ENCODE results near the gene ZNF451. TPM values are rescaled to one million over a fixed set of nuclear protein-coding genes. Genes with fewer than 3 reads are reported as not detected.
A peak's percentile ranks its signal among the peaks of the same experiment; 100 is the strongest.
"Not testable (repeated sequence)": the region's sequence is repeated elsewhere in the genome, so short reads cannot be mapped to it uniquely, and the experiment has no call there.

The ZNF451 gene
- total RNA-seq, 1 experiment from 2014 or later = 34.5 TPM

GRCh38 chr6:57086843-57087242, 3.1 kb upstream of the ZNF451 start:
- 0 out of 2 replicates have a peak, but pooled peaks cover 5% of the 10 kb centered on the region for H4K20me1 ChIP-seq (ENCODE audit: low read length)
- H3K27me3 ChIP-seq (ENCODE audit: low read length) = no peaks in the 10 kb centered on the region
- H3K27ac ChIP-seq (ENCODE audit: low read length) = no peak overlapping the region
- no peak overlapping the region for H3K4me2 ChIP-seq (ENCODE audit: low read length)
- peaks cover 6% of the 10 kb centered on the region for H3K79me2 ChIP-seq (ENCODE audit: low read length)
- TF ChIP-seq CTCF (conservative IDR thresholded peaks at IDR 0.05; ENCODE audit: low read depth, low read length) (no peak), EZH2 (IDR thresholded peaks at IDR 0.05; ENCODE audit: low read length, unreplicated experiment) (no peak), EZH2phosphoT487 (IDR thresholded peaks at IDR 0.05; ENCODE audit: borderline replicate concordance, low read length) (no peak)
- intact Hi-C loops (cut with micrococcal nuclease) = loop anchor here (5.0 kb wide), 2 partner anchors 40 to 230 kb away; partner anchors contain the start of genes KIAA1586 and PRIM2
- no peak for DNase-seq
- no peaks in the 10 kb centered on the region for H3F3A ChIP-seq (ENCODE audit: low read length, unreplicated experiment)
- ATAC-seq = no peak
- H2AFZ ChIP-seq (ENCODE audit: low read length) = no peak overlapping the region
- H3K4me1 ChIP-seq (ENCODE audit: insufficient read depth, low read length) = peaks cover 12% of the 10 kb centered on the region
- no peak overlapping the region for H3K4me3 ChIP-seq (ENCODE audit: low read length)
- POLR2A ChIA-PET (ENCODE audit: unreplicated experiment) = no interaction called here
- no peaks in the 10 kb centered on the region for H3K9me2 ChIP-seq (replicated peaks; ENCODE audit: low read length)
- H3K9ac ChIP-seq (ENCODE audit: low read length) = no peak overlapping the region
- BruUV-seq (replicated peaks) = no TSS peak
- H3K9me3 ChIP-seq (ENCODE audit: low read length) = no peaks in the 10 kb centered on the region
- CTCF ChIA-PET = no interaction called here
- H3K36me3 ChIP-seq (ENCODE audit: low read depth, low read length) = 0 out of 2 replicates have a peak, but pooled peaks cover 4% of the 10 kb centered on the region

GRCh38 chr6:57087916-57088315, 2.1 kb upstream of the ZNF451 start:
- Histone ChIP-seq H3K9me3 (ENCODE audit: low read length) (no peaks in the 10 kb centered on the region), H3K79me2 (ENCODE audit: low read length) (peaks cover 17% of the 10 kb centered on the region), H3K4me1 (ENCODE audit: insufficient read depth, low read length) (peaks cover 23% of the 10 kb centered on the region), H3K9ac (ENCODE audit: low read length) (no peak overlapping the region), H2AFZ (ENCODE audit: low read length) (no peak overlapping the region), H4K20me1 (ENCODE audit: low read length) (peaks cover 16% of the 10 kb centered on the region), H3K4me3 (ENCODE audit: low read length) (no peak overlapping the region), H3F3A (ENCODE audit: low read length, unreplicated experiment) (no peaks in the 10 kb centered on the region), H3K27me3 (ENCODE audit: low read length) (no peaks in the 10 kb centered on the region), H3K4me2 (ENCODE audit: low read length) (no peak overlapping the region), H3K9me2 (replicated peaks; ENCODE audit: low read length) (no peaks in the 10 kb centered on the region), H3K36me3 (ENCODE audit: low read depth, low read length) (peaks cover 7% of the 10 kb centered on the region; the same call in 1 of the 2 replicates), H3K27ac (ENCODE audit: low read length) (no peak overlapping the region)
- no TSS peak for BruUV-seq (replicated peaks)
- intact Hi-C loops (cut with micrococcal nuclease) = loop anchor here (5.0 kb wide), 2 partner anchors 41 to 229 kb away; partner anchors contain the start of genes KIAA1586 and PRIM2
- TF ChIP-seq CTCF (conservative IDR thresholded peaks at IDR 0.05; ENCODE audit: low read depth, low read length) (no peak), EZH2phosphoT487 (IDR thresholded peaks at IDR 0.05; ENCODE audit: borderline replicate concordance, low read length) (no peak), EZH2 (IDR thresholded peaks at IDR 0.05; ENCODE audit: low read length, unreplicated experiment) (no peak)
- DNase-seq = no peak
- CTCF ChIA-PET = no interaction called here
- ATAC-seq = no peak
- POLR2A ChIA-PET (ENCODE audit: unreplicated experiment) = no interaction called here

- TSS peak; percentile 44 for BruUV-seq (replicated peaks)
- no peak overlapping the region for H3K27ac ChIP-seq (ENCODE audit: low read length)
- H3K4me2 ChIP-seq (ENCODE audit: low read length) = peak overlapping the region; percentile 81
- peaks cover 30% of the 10 kb centered on the region for H3K79me2 ChIP-seq (ENCODE audit: low read length)
- CTCF ChIA-PET = no interaction called here
- intact Hi-C loops (cut with micrococcal nuclease) = loop anchor here (5.0 kb wide), 2 partner anchors 42 to 228 kb away; partner anchors contain the start of genes KIAA1586 and PRIM2
- H3K9me2 ChIP-seq (replicated peaks; ENCODE audit: low read length) = no peaks in the 10 kb centered on the region
- peaks cover 18% of the 10 kb centered on the region for H4K20me1 ChIP-seq (ENCODE audit: low read length)
- H3K36me3 ChIP-seq (ENCODE audit: low read depth, low read length) = peaks cover 6% of the 10 kb centered on the region; the same call in 1 of the 2 replicates
- TF ChIP-seq CTCF (conservative IDR thresholded peaks at IDR 0.05; ENCODE audit: low read depth, low read length) (no peak), EZH2phosphoT487 (IDR thresholded peaks at IDR 0.05; ENCODE audit: borderline replicate concordance, low read length) (no peak), EZH2 (IDR thresholded peaks at IDR 0.05; ENCODE audit: low read length, unreplicated experiment) (no peak)
- H3F3A ChIP-seq (ENCODE audit: low read length, unreplicated experiment) = no peaks in the 10 kb centered on the region
- POLR2A ChIA-PET (ENCODE audit: unreplicated experiment) = interaction anchor here (0.7 kb wide), 1 partner anchor 29 kb away, joined by 4 read pairs; no protein-coding TSS in a partner anchor
- ATAC-seq = no peak
- H3K9me3 ChIP-seq (ENCODE audit: low read length) = no peaks in the 10 kb centered on the region
- no peak overlapping the region for H3K9ac ChIP-seq (ENCODE audit: low read length)
- no peaks in the 10 kb centered on the region for H3K27me3 ChIP-seq (ENCODE audit: low read length)
- peak overlapping the region; percentile 66 for H2AFZ ChIP-seq (ENCODE audit: low read length)
- peaks cover 29% of the 10 kb centered on the region for H3K4me1 ChIP-seq (ENCODE audit: insufficient read depth, low read length)
- peak overlapping the region; percentile 72 for H3K4me3 ChIP-seq (ENCODE audit: low read length)
- peak; percentile 6 for DNase-seq
Measured at GRCh38 chr6:57089265-57089664, 723 bp upstream of the ZNF451 start.

- H3K4me2 ChIP-seq (ENCODE audit: low read length); H2AFZ ChIP-seq (ENCODE audit: low read length); H3K9me2 ChIP-seq (replicated peaks; ENCODE audit: low read length); CTCF ChIA-PET; H3F3A ChIP-seq (ENCODE audit: low read length, unreplicated experiment); POLR2A ChIA-PET (ENCODE audit: unreplicated experiment); H3K27ac ChIP-seq (ENCODE audit: low read length); H3K4me3 ChIP-seq (ENCODE audit: low read length); H3K27me3 ChIP-seq (ENCODE audit: low read length); DNase-seq; H3K9me3 ChIP-seq (ENCODE audit: low read length): not testable (repeated sequence)
- H4K20me1 ChIP-seq (ENCODE audit: low read length) = peaks cover 23% of the 10 kb centered on the region
- H3K79me2 ChIP-seq (ENCODE audit: low read length) = peaks cover 43% of the 10 kb centered on the region
- peak; percentile 17 for ATAC-seq
- BruUV-seq (replicated peaks) = TSS peak; percentile 61
- H3K4me1 ChIP-seq (ENCODE audit: insufficient read depth, low read length) = peaks cover 29% of the 10 kb centered on the region
- intact Hi-C loops (cut with micrococcal nuclease) = loop anchor here (1.0 kb wide), 1 partner anchor 82 kb away; the partner anchor contains the start of gene BAG2
- H3K36me3 ChIP-seq (ENCODE audit: low read depth, low read length) = peaks cover 11% of the 10 kb centered on the region; the same call in 1 of the 2 replicates
- H3K9ac ChIP-seq (ENCODE audit: low read length) = peak overlapping the region; percentile 73
Measured at GRCh38 chr6:57090458-57091067, 575 bp downstream of the ZNF451 start.
